A673 (cell line): ENCODE results near the gene EFHB. TPM values are rescaled to one million over a fixed set of nuclear protein-coding genes. Genes with fewer than 3 reads are reported as not detected.
"Not testable (repeated sequence)": the region's sequence is repeated elsewhere in the genome, so short reads cannot be mapped to it uniquely, and the experiment has no call there.

Experiments
- BruUV-seq: library from RNA; stranded (reverse); fragments of 400-500 nt; replicated peaks from 2 replicates; lab custom pipeline; 2021; lab: Mats Ljungman, UMichigan
- CTCF ChIA-PET: fragments of 300-600 bp; sonication (Branson Sonifier 250); formaldehyde crosslinking; loops from one replicate; lab custom pipeline; 2022; ENCODE audit warnings: antibody characterized with exemption; lab: Charles Lee
- POLR2A ChIA-PET: fragments of 300-600 bp; sonication (Branson Sonifier 250); formaldehyde crosslinking; loops from one replicate; lab custom pipeline; 2022; ENCODE audit warnings: antibody characterized with exemption; ENCODE audit not compliant: low non-redundant PET; lab: Charles Lee
- DNase-seq: peaks from one replicate; pipeline ENCODE4 v3.0.0-alpha.2; 2015; ENCODE audit warnings: low spot score
- H3K27ac ChIP-seq: fragments of 200-600 bp; sonication (generic); 2 replicates; pipeline ENCODE4 v1.5.1; 2016; ENCODE audit warnings: mixed run types, low read depth, mild to moderate bottlenecking, mixed read lengths, antibody characterized with exemption, low read length; ENCODE audit not compliant: poor library complexity, severe bottlenecking
- H3K27me3 ChIP-seq: fragments of 200-600 bp; sonication (generic); replicated peaks from 2 replicates; pipeline ENCODE4 v1.6.1; 2017; ENCODE audit warnings: mixed run types, low read depth, mild to moderate bottlenecking, mixed read lengths, antibody characterized with exemption, low read length; ENCODE audit not compliant: insufficient read depth, poor library complexity
- H3K36me3 ChIP-seq: fragments of 200-600 bp; sonication (generic); 2 replicates; pipeline ENCODE4 v1.6.1; 2016; ENCODE audit warnings: mixed run types, mild to moderate bottlenecking, mixed read lengths, antibody characterized with exemption, low read length; ENCODE audit not compliant: insufficient read depth, poor library complexity, severe bottlenecking
- H3K4me1 ChIP-seq: fragments of 200-600 bp; sonication (generic); 2 replicates; pipeline ENCODE4 v1.6.1; 2017; ENCODE audit warnings: mixed run types, mild to moderate bottlenecking, mixed read lengths, antibody characterized with exemption, low read length; ENCODE audit not compliant: insufficient read depth, poor library complexity, severe bottlenecking
- H3K4me3 ChIP-seq: fragments of 200-600 bp; sonication (generic); 2 replicates; pipeline ENCODE4 v1.5.1; 2016; ENCODE audit warnings: low read depth, mixed run types, mild to moderate bottlenecking, mixed read lengths, low read length; ENCODE audit not compliant: poor library complexity, severe bottlenecking
- H3K9me3 ChIP-seq: fragments of 200-600 bp; sonication (generic); 2 replicates; pipeline ENCODE4 v1.6.1; 2016; ENCODE audit warnings: mixed run types, low read depth, mild to moderate bottlenecking, mixed read lengths, antibody characterized with exemption, low read length; ENCODE audit not compliant: poor library complexity, severe bottlenecking
- EZH2 ChIP-seq: fragments of 200-600 bp; sonication (generic); IDR thresholded peaks from 2 replicates; pipeline ENCODE4 v1.6.1; 2017; ENCODE audit warnings: borderline replicate concordance, low read depth, mild to moderate bottlenecking, mixed read lengths, antibody characterized with exemption, low read length; ENCODE audit not compliant: poor library complexity, severe bottlenecking
- intact Hi-C: fragments of 100-400 bp; cut with micrococcal nuclease; formaldehyde crosslinking; loops from one replicate; pipeline ENCODE4 v1.10.0; 2022; ENCODE audit not compliant: unreplicated experiment
- total RNA-seq: library from RNA; stranded (reverse); gene quantifications from 2 replicates; pipeline ENCODE4 v1.2.3, GENCODE V29; 2021
- TF ChIP-seq, protein P1 (sequence below): fragments of 300-800, 200-600 bp; sonication (generic); conservative IDR thresholded peaks from 2 replicates; pipeline ENCODE4 v1.5.1; 2017; ENCODE audit warnings: low read depth, mild to moderate bottlenecking, antibody characterized with exemption, low read length, moderate library complexity, mixed read lengths

EFHB gene
- total RNA-seq, 1 experiment from 2014 or later = not detected

DNA sequence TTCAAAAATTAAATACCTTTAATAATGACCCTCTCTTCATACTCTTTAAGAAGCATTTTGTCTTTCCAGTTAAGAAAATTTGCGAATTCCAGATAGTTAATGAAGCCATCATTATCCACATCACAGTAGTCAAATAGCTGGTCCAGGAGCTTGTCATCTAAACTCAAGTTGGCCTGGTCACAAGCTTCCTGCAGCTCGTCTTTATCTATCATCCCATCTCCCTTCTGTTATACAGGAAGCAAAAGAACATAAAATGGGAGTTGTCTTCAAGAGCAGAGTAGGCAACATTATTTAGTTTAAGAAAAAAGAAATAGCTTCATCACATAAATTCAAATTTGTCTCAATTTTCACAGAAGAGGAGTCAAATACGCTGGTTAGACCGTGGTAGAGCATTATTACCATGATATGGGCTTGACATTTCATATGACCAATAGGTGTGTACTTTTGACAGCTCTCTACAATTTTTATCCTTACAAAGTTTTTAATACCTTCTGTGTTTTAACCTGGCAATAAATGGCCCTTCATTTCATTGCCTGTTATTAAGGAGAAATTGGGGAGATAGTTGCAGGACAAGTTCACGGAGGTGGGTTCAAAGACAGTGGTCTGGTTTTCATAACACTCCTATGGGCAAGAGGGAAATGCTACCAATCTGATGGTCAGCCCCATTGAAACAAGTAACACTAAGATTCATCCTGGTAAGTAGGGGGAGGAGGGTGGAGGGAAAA is 45.4 kb downstream of the EFHB start:
- no peaks in the 10 kb centered on the region for H3K36me3 ChIP-seq
- BruUV-seq = no TSS peak
- peak overlapping the region; percentile 15 for H3K4me3 ChIP-seq
- H3K9me3 ChIP-seq = no peaks in the 10 kb centered on the region
- peaks cover 23% of the 10 kb centered on the region for H3K4me1 ChIP-seq
- H3K27ac ChIP-seq = peak overlapping the region; percentile 66
- no peak for DNase-seq
- ChIA-PET POLR2A (no interaction called here), CTCF (no interaction called here)
- TF ChIP-seq, protein P1, sequence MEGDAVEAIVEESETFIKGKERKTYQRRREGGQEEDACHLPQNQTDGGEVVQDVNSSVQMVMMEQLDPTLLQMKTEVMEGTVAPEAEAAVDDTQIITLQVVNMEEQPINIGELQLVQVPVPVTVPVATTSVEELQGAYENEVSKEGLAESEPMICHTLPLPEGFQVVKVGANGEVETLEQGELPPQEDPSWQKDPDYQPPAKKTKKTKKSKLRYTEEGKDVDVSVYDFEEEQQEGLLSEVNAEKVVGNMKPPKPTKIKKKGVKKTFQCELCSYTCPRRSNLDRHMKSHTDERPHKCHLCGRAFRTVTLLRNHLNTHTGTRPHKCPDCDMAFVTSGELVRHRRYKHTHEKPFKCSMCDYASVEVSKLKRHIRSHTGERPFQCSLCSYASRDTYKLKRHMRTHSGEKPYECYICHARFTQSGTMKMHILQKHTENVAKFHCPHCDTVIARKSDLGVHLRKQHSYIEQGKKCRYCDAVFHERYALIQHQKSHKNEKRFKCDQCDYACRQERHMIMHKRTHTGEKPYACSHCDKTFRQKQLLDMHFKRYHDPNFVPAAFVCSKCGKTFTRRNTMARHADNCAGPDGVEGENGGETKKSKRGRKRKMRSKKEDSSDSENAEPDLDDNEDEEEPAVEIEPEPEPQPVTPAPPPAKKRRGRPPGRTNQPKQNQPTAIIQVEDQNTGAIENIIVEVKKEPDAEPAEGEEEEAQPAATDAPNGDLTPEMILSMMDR = no peak
- no peak for TF ChIP-seq EZH2
- intact Hi-C loops = loop anchor here (2.0 to 5.0 kb wide), 3 partner anchors 58 to 299 kb away; partner anchors contain the start of genes RAB5A and SGO1
- no peaks in the 10 kb centered on the region for H3K27me3 ChIP-seq

DNA sequence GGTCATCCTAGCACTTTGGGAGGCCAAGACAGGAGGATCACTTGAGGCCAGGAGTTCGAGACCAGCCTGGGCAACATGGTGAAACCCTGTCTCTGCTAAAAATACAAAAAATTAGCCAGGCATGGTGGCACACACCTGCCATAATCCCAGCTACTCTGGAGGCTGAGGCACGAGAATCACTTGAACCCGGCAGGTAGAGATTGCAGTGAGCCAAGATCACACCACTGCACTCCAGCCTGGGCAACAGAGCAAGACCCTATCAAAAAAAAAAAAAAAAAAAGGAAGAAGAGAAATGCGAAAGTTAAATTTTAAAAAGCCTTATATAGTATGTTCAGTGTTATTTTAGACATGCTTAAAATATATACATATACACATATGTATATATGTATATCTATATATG is 46.9 kb downstream of the EFHB start:
- CTCF ChIA-PET, H3K27ac ChIP-seq, DNase-seq, POLR2A ChIA-PET, H3K36me3 ChIP-seq, BruUV-seq, H3K9me3 ChIP-seq, H3K27me3 ChIP-seq, H3K4me3 ChIP-seq: not testable (repeated sequence)
- intact Hi-C loops = loop anchor here (5.0 kb wide), 2 partner anchors 150 to 300 kb away; partner anchors contain the start of gene SGO1
- peaks cover 23% of the 10 kb centered on the region for H3K4me1 ChIP-seq

DNA sequence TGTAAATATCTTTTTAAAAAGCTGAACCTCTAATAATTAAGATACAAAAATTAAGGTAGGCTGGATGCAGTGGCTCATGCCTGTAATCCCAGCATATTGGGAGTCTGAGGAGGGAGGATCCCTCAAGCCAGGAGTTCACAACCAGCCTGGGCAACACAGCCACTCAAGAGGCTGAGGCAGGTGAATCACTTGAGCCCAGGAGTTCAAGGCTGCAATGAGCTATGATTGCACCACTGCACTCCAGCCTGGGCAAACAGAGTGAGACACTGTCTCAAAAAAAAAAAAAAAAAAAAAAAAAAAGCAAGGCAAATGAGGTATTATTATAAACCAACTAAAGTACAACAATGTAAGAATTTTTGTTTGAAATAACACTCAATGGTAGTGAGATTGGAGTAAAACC is 47.6 kb downstream of the EFHB start:
- Histone ChIP-seq H3K27me3 (no peaks in the 10 kb centered on the region), H3K4me3 (no peak overlapping the region), H3K9me3 (no peaks in the 10 kb centered on the region), H3K4me1 (peaks cover 23% of the 10 kb centered on the region), H3K36me3 (no peaks in the 10 kb centered on the region), H3K27ac (no peak overlapping the region)
- TF ChIP-seq, protein P1 = no peak
- TF ChIP-seq EZH2 = no peak
- ChIA-PET POLR2A (no interaction called here), CTCF (no interaction called here)
- BruUV-seq = no TSS peak
- intact Hi-C loops = loop anchor here (5.0 kb wide), 2 partner anchors 151 to 301 kb away; partner anchors contain the start of gene SGO1
- no peak for DNase-seq
